Skin epidermis (tissue), 12 donors: ENCODE results near the gene FCMR.
"Not testable (repeated sequence)": the region's sequence is repeated elsewhere in the genome, so short reads cannot be mapped to it uniquely, and the experiment has no call there.

ENCODE experiments used
- H3K27ac ChIP-seq, 21 experiments: fragments of 200-600 bp; sonication (generic) in 11 of 21; one replicate each; pipeline ENCODE4 v1.5.0; 2020; ENCODE audit warnings: mild to moderate bottlenecking in 3 of 21, inconsistent platforms in 2 of 21, moderate library complexity in 2 of 21
- H3K4me3 ChIP-seq, 7 experiments: fragments of 200-600 bp; sonication (generic) in 2 of 7; one replicate each; pipeline ENCODE4 v1.5.0; 2020; ENCODE audit warnings: inconsistent platforms in 2 of 7, mild to moderate bottlenecking in 2 of 7, moderate library complexity in 1 of 7

FCMR gene

GRCh38 chr1:206854401-206855129, 67.2 kb downstream of the FCMR start:
- no peak overlapping the region for H3K27ac ChIP-seq
- no peak overlapping the region for H3K4me3 ChIP-seq

- H3K4me3 ChIP-seq, H3K27ac ChIP-seq: not testable (repeated sequence)
Measured at GRCh38 chr1:206853696-206854095, 68.0 kb downstream of the FCMR start.
